ENCODE results near the gene RPL18.

Gene RPL18

GRCh38 chr19:48634424-48635262 lies 15.7 kb upstream of the RPL18 start:
- TF ChIP-seq SIN3A (IDR thresholded peaks at IDR 0.05; ENCODE audit: borderline replicate concordance, insufficient read depth, low read length) (peak; percentile 37; the same call in 1 of the 2 replicates), FOXP2 (optimal IDR thresholded peaks at IDR 0.05; ENCODE audit: borderline replicate concordance, extremely low read depth, extremely low read length, insufficient read depth) (peak; percentile 76), TAF1 (IDR thresholded peaks at IDR 0.05; ENCODE audit: borderline replicate concordance, insufficient read depth, low read length) (no peak), POLR2AphosphoS5 (IDR thresholded peaks at IDR 0.05; ENCODE audit: low read depth, low read length) (no peak), REST (IDR thresholded peaks at IDR 0.05; ENCODE audit: insufficient read depth in 1 of 2, low read depth in 2 of 2, low read length in 2 of 2) (no peak)

- no peak for TF ChIP-seq POLR2AphosphoS5 (IDR thresholded peaks at IDR 0.05; ENCODE audit: low read depth, low read length)
- TF ChIP-seq TAF1 (IDR thresholded peaks at IDR 0.05; ENCODE audit: borderline replicate concordance, insufficient read depth, low read length), result no peak
- no peak for TF ChIP-seq SIN3A (IDR thresholded peaks at IDR 0.05; ENCODE audit: borderline replicate concordance, insufficient read depth, low read length)
These were observed 15.0 kb upstream of the RPL18 start for GRCh38 chr19:48634036-48634342.

GRCh38 chr19:48633148-48634035 lies 14.4 kb upstream of the RPL18 start:
- TF ChIP-seq TAF1 (IDR thresholded peaks at IDR 0.05; ENCODE audit: borderline replicate concordance, insufficient read depth, low read length), result no peak
- no peak for TF ChIP-seq REST (IDR thresholded peaks at IDR 0.05; ENCODE audit: insufficient read depth in 1 of 2, low read depth in 2 of 2, low read length in 2 of 2)
- no peak for TF ChIP-seq FOXP2 (optimal IDR thresholded peaks at IDR 0.05; ENCODE audit: borderline replicate concordance, extremely low read depth, extremely low read length, insufficient read depth)
- no peak for TF ChIP-seq SIN3A (IDR thresholded peaks at IDR 0.05; ENCODE audit: borderline replicate concordance, insufficient read depth, low read length)
- no peak for TF ChIP-seq POLR2AphosphoS5 (IDR thresholded peaks at IDR 0.05; ENCODE audit: low read depth, low read length)

- no peak for TF ChIP-seq FOXP2 (optimal IDR thresholded peaks at IDR 0.05; ENCODE audit: borderline replicate concordance, extremely low read depth, extremely low read length, insufficient read depth)
- no peak for TF ChIP-seq SIN3A (IDR thresholded peaks at IDR 0.05; ENCODE audit: borderline replicate concordance, insufficient read depth, low read length)
- TF ChIP-seq TAF1 (IDR thresholded peaks at IDR 0.05; ENCODE audit: borderline replicate concordance, insufficient read depth, low read length), result no peak
- TF ChIP-seq REST (IDR thresholded peaks at IDR 0.05; ENCODE audit: insufficient read depth in 1 of 2, low read depth in 2 of 2, low read length in 2 of 2), result no peak
- TF ChIP-seq POLR2AphosphoS5 (IDR thresholded peaks at IDR 0.05; ENCODE audit: low read depth, low read length), result no peak
These were observed 13.7 kb upstream of the RPL18 start for GRCh38 chr19:48632692-48633147.

- TF ChIP-seq REST (IDR thresholded peaks at IDR 0.05; ENCODE audit: insufficient read depth in 1 of 2, low read depth in 2 of 2, low read length in 2 of 2) (no peak), SIN3A (IDR thresholded peaks at IDR 0.05; ENCODE audit: borderline replicate concordance, insufficient read depth, low read length) (no peak), TAF1 (IDR thresholded peaks at IDR 0.05; ENCODE audit: borderline replicate concordance, insufficient read depth, low read length) (no peak), POLR2AphosphoS5 (IDR thresholded peaks at IDR 0.05; ENCODE audit: low read depth, low read length) (no peak), FOXP2 (optimal IDR thresholded peaks at IDR 0.05; ENCODE audit: borderline replicate concordance, extremely low read depth, extremely low read length, insufficient read depth) (no peak)
These were observed 12.2 kb upstream of the RPL18 start for GRCh38 chr19:48631225-48631624.
